Measurements from ENCODE around the gene KRIT1.

The KRIT1 gene

GRCh38 chr7:92161271-92161670 lies 84.4 kb downstream of the KRIT1 start:
- TF ChIP-seq JUND (IDR thresholded peaks at IDR 0.05; ENCODE audit: low read depth), result no peak
- DNase-seq (ENCODE audit: low read depth in 1 of 2, low spot score in 1 of 2), result no peak
- in situ Hi-C loops (cut with HindIII; ENCODE audit: low pct_unique_long_range_greater_than_20kb, low sequenced_read_pairs), result no loop called here

GRCh38 chr7:92158660-92159575 lies 86.8 kb downstream of the KRIT1 start:
- no peak for DNase-seq (ENCODE audit: low read depth in 1 of 2, low spot score in 1 of 2)
- in situ Hi-C loops (cut with HindIII; ENCODE audit: low pct_unique_long_range_greater_than_20kb, low sequenced_read_pairs), result no loop called here

GRCh38 chr7:92156990-92157389 lies 88.7 kb downstream of the KRIT1 start:
- in situ Hi-C loops (cut with HindIII; ENCODE audit: low pct_unique_long_range_greater_than_20kb, low sequenced_read_pairs), result no loop called here
- TF ChIP-seq JUND (IDR thresholded peaks at IDR 0.05; ENCODE audit: low read depth), result no peak
- no peak for DNase-seq (ENCODE audit: low read depth in 1 of 2, low spot score in 1 of 2)

More at GRCh38 chr7:92158660-92159575, 86.8 kb downstream of the KRIT1 start:
- TF ChIP-seq JUND (IDR thresholded peaks at IDR 0.05; ENCODE audit: low read depth), result no peak

- DNase-seq (ENCODE audit: low read depth in 1 of 2, low spot score in 1 of 2), result no peak
- in situ Hi-C loops (cut with HindIII; ENCODE audit: low pct_unique_long_range_greater_than_20kb, low sequenced_read_pairs), result no loop called here
- TF ChIP-seq JUND (IDR thresholded peaks at IDR 0.05; ENCODE audit: low read depth), result no peak
These were observed 90.5 kb downstream of the KRIT1 start for GRCh38 chr7:92155108-92155739.

GRCh38 chr7:92150450-92151017 lies 95.2 kb downstream of the KRIT1 start:
- in situ Hi-C loops (cut with HindIII; ENCODE audit: low pct_unique_long_range_greater_than_20kb, low sequenced_read_pairs), result no loop called here

GRCh38 chr7:92149736-92150239 lies 95.9 kb downstream of the KRIT1 start:
- in situ Hi-C loops (cut with HindIII; ENCODE audit: low pct_unique_long_range_greater_than_20kb, low sequenced_read_pairs), result no loop called here
- no peak for TF ChIP-seq JUND (IDR thresholded peaks at IDR 0.05; ENCODE audit: low read depth)
- no peak for DNase-seq (ENCODE audit: low read depth in 1 of 2, low spot score in 1 of 2)

More at GRCh38 chr7:92150450-92151017, 95.2 kb downstream of the KRIT1 start:
- no peak for DNase-seq (ENCODE audit: low read depth in 1 of 2, low spot score in 1 of 2)
- TF ChIP-seq JUND (IDR thresholded peaks at IDR 0.05; ENCODE audit: low read depth), result no peak

Data from T47D (cell line).